ES-I3 (cell line): Measurements from ENCODE around the gene TSPAN18.

Experiments
- H3K36me3 ChIP-seq: 2 replicates; pipeline ENCODE4 v1.6.1; 2013; ENCODE audit warnings: mild to moderate bottlenecking, low read length, control low read depth, moderate library complexity; ENCODE audit not compliant: insufficient read depth
- H3K4me1 ChIP-seq: 2 replicates; pipeline ENCODE4 v1.6.1; 2013; ENCODE audit warnings: mild to moderate bottlenecking, control low read depth, low read length; ENCODE audit not compliant: insufficient read depth
- H3K9ac ChIP-seq: 2 replicates; pipeline ENCODE4 v1.6.1; 2013; ENCODE audit warnings: low read depth, mild to moderate bottlenecking, low read length, moderate library complexity
- H3K9me3 ChIP-seq: 2 replicates; pipeline ENCODE4 v1.6.1; 2013; ENCODE audit warnings: mild to moderate bottlenecking, low read length, moderate library complexity; ENCODE audit not compliant: control insufficient read depth, insufficient read depth

TSPAN18 gene

GRCh38 chr11:44726283-44727113 is at the start of gene TSPAN18:
TSPAN18 (plus strand) TSS chr11:44726962; CDS start chr11:44906417, 179,455 bp downstream.
- H3K4me1 ChIP-seq = peaks cover 42% of the 10 kb centered on the region
- H3K9me3 ChIP-seq = no peaks in the 10 kb centered on the region
- H3K36me3 ChIP-seq = no peaks in the 10 kb centered on the region
- peak within 1 kb of the TSS; percentile 81 for H3K9ac ChIP-seq

- peaks cover 10% of the 10 kb centered on the region for H3K4me1 ChIP-seq
- H3K36me3 ChIP-seq = no peaks in the 10 kb centered on the region
- H3K9ac ChIP-seq = no peak overlapping the region
- no peaks in the 10 kb centered on the region for H3K9me3 ChIP-seq
Observed at GRCh38 chr11:44680982-44681597, 45.7 kb upstream of the TSPAN18 start.

GRCh38 chr11:44681698-44682097 is 45.1 kb upstream of the TSPAN18 start:
- Histone ChIP-seq H3K36me3 (no peaks in the 10 kb centered on the region), H3K9ac (no peak overlapping the region), H3K4me1 (peaks cover 10% of the 10 kb centered on the region), H3K9me3 (no peaks in the 10 kb centered on the region)

- Histone ChIP-seq H3K9me3 (no peaks in the 10 kb centered on the region), H3K9ac (no peak overlapping the region), H3K36me3 (no peaks in the 10 kb centered on the region), H3K4me1 (peaks cover 10% of the 10 kb centered on the region)
Observed at GRCh38 chr11:44684859-44685281, 41.9 kb upstream of the TSPAN18 start.

GRCh38 chr11:44687388-44687787 is 39.4 kb upstream of the TSPAN18 start:
- H3K36me3 ChIP-seq = no peaks in the 10 kb centered on the region
- H3K9ac ChIP-seq = no peak overlapping the region
- H3K9me3 ChIP-seq = no peaks in the 10 kb centered on the region
- no peaks in the 10 kb centered on the region; the same call in 1 of the 2 replicates for H3K4me1 ChIP-seq

GRCh38 chr11:44689265-44689664 is 37.5 kb upstream of the TSPAN18 start:
- no peak overlapping the region for H3K9ac ChIP-seq
- no peaks in the 10 kb centered on the region; the same call in 1 of the 2 replicates for H3K4me1 ChIP-seq
- H3K36me3 ChIP-seq = no peaks in the 10 kb centered on the region
- no peaks in the 10 kb centered on the region for H3K9me3 ChIP-seq

- Histone ChIP-seq H3K36me3 (no peaks in the 10 kb centered on the region), H3K4me1 (no peaks in the 10 kb centered on the region; the same call in 1 of the 2 replicates)
Observed at GRCh38 chr11:44690651-44691050, 36.1 kb upstream of the TSPAN18 start.

GRCh38 chr11:44692460-44692859 is 34.3 kb upstream of the TSPAN18 start:
- no peaks in the 10 kb centered on the region for H3K36me3 ChIP-seq
- no peaks in the 10 kb centered on the region; the same call in 1 of the 2 replicates for H3K4me1 ChIP-seq
- no peak overlapping the region for H3K9ac ChIP-seq
- H3K9me3 ChIP-seq = no peaks in the 10 kb centered on the region

More at GRCh38 chr11:44690651-44691050, 36.1 kb upstream of the TSPAN18 start:
- Histone ChIP-seq H3K9me3 (no peaks in the 10 kb centered on the region), H3K9ac (no peak overlapping the region)

- H3K4me1 ChIP-seq = no peaks in the 10 kb centered on the region; the same call in 1 of the 2 replicates
- H3K36me3 ChIP-seq = no peaks in the 10 kb centered on the region
- H3K9ac ChIP-seq = no peak overlapping the region
- no peaks in the 10 kb centered on the region for H3K9me3 ChIP-seq
Observed at GRCh38 chr11:44693654-44694119, 33.1 kb upstream of the TSPAN18 start.

GRCh38 chr11:44694443-44694842 is 32.3 kb upstream of the TSPAN18 start:
- no peaks in the 10 kb centered on the region for H3K9me3 ChIP-seq
- no peaks in the 10 kb centered on the region for H3K36me3 ChIP-seq
- H3K9ac ChIP-seq = no peak overlapping the region
- H3K4me1 ChIP-seq = no peaks in the 10 kb centered on the region

GRCh38 chr11:44695169-44695833 is 31.5 kb upstream of the TSPAN18 start:
- no peaks in the 10 kb centered on the region for H3K36me3 ChIP-seq
- no peaks in the 10 kb centered on the region for H3K9me3 ChIP-seq
- no peaks in the 10 kb centered on the region for H3K4me1 ChIP-seq
- H3K9ac ChIP-seq = no peak overlapping the region

GRCh38 chr11:44698252-44698912 is 28.4 kb upstream of the TSPAN18 start:
- Histone ChIP-seq H3K9me3 (no peaks in the 10 kb centered on the region), H3K9ac (no peak overlapping the region), H3K4me1 (0 out of 2 replicates have a peak, but pooled peaks cover 3% of the 10 kb centered on the region), H3K36me3 (no peaks in the 10 kb centered on the region)

GRCh38 chr11:44699497-44700408 is 27.0 kb upstream of the TSPAN18 start:
- peaks cover 3% of the 10 kb centered on the region; the same call in 1 of the 2 replicates for H3K9me3 ChIP-seq
- 0 out of 2 replicates have a peak, but pooled peaks cover 2% of the 10 kb centered on the region for H3K36me3 ChIP-seq
- no peak overlapping the region for H3K9ac ChIP-seq
- H3K4me1 ChIP-seq = 0 out of 2 replicates have a peak, but pooled peaks cover 3% of the 10 kb centered on the region
